ENCODE measurements around the gene BEST2. TPM values are rescaled to one million over a fixed set of nuclear protein-coding genes. Genes with fewer than 3 reads are reported as not detected.

BEST2 gene
- total and polyA plus RNA-seq, 2 of the 4 experiments (the other 2 are of a cell fraction) = not detected

- CTCF ChIA-PET = no interaction called here
- no peak for TF ChIP-seq RFX5 (IDR thresholded peaks at IDR 0.05; ENCODE audit: low read depth, low read length)
- TF ChIP-seq RAD21 (IDR thresholded peaks at IDR 0.05; ENCODE audit: low read length) = no peak
- no peak for TF ChIP-seq POLR2A (IDR thresholded peaks at IDR 0.05; ENCODE audit: low read depth, low read length)
- no peak for TF ChIP-seq SMC3 (IDR thresholded peaks at IDR 0.05; ENCODE audit: low read depth, low read length)
- in situ Hi-C loops (cut with MboI; ENCODE audit: low sequenced_read_pairs) = no loop called here
These were observed 3.0 kb downstream of the BEST2 start for GRCh38 chr19:12754465-12755196.

More at GRCh38 chr19:12754465-12755196, 3.0 kb downstream of the BEST2 start:
- Histone ChIP-seq H2AK5ac (ENCODE audit: low read depth, low read length) (no peak overlapping the region), H2AFZ (replicated peaks; ENCODE audit: low read length, poor library complexity) (no peak overlapping the region), H4K91ac (ENCODE audit: insufficient read depth, low read depth, low read length) (no peak overlapping the region), H3K9me3 (ENCODE audit: control insufficient read depth, insufficient read depth, low read length) (no peaks in the 10 kb centered on the region), H2BK120ac (ENCODE audit: low read depth, low read length) (no peak overlapping the region), H3K18ac (ENCODE audit: low read depth, low read length) (no peak overlapping the region), H3K9ac (ENCODE audit: low read depth, low read length) (no peak overlapping the region), H3K23ac (ENCODE audit: low read depth, low read length) (no peak overlapping the region), H3K27me3 (ENCODE audit: control insufficient read depth, insufficient read depth, low read length) (peaks cover 26% of the 10 kb centered on the region), H3K27ac (ENCODE audit: insufficient read depth, low read length) (no peak overlapping the region), H3K4me1 (ENCODE audit: control insufficient read depth, insufficient read depth, low read length) (peaks cover 3% of the 10 kb centered on the region; the same call in 1 of the 2 replicates), H3K4ac (ENCODE audit: low read depth, low read length) (no peak overlapping the region), H3K14ac (replicated peaks; ENCODE audit: low read depth, low read length) (no peak overlapping the region), H4K20me1 (ENCODE audit: insufficient read depth, low read length) (no peaks in the 10 kb centered on the region), H3K79me1 (ENCODE audit: low read depth in 1 of 2, low read length in 2 of 2) (no peaks in the 10 kb centered on the region), H2BK5ac (ENCODE audit: low read depth, low read length, poor library complexity, severe bottlenecking) (no peak overlapping the region), H4K8ac (ENCODE audit: low read depth in 2 of 2, low read length in 2 of 2) (no peak overlapping the region), H2BK15ac (ENCODE audit: low read depth, low read length) (no peak overlapping the region), H3K36me3 (ENCODE audit: control insufficient read depth, insufficient read depth, low read length) (no peaks in the 10 kb centered on the region), H2AK9ac (replicated peaks; ENCODE audit: low read depth, low read length, poor library complexity) (no peak overlapping the region), H4K5ac (ENCODE audit: low read depth, low read length) (no peak overlapping the region), H3K56ac (ENCODE audit: extremely low read depth, insufficient read depth, low read length) (no peak overlapping the region), H2BK20ac (ENCODE audit: low read depth, low read length) (no peak overlapping the region), H3K9me1 (ENCODE audit: insufficient read depth, low read length) (no peaks in the 10 kb centered on the region), H3K4me3 (ENCODE audit: insufficient read depth, low read depth, low read length) (no peak overlapping the region), H3K4me2 (ENCODE audit: low read depth, low read length) (no peak overlapping the region)
- intact Hi-C loops (cut with micrococcal nuclease) = no loop called here
- BruUV-seq (replicated peaks) = no TSS peak
- dilution Hi-C loops (cut with HindIII; ENCODE audit: low sequenced_read_pairs, unreplicated experiment) = no loop called here
- WGBS, 2 experiments (ENCODE audit: extremely low coverage in 2 of 2, insufficient read length in 1 of 2) = 84% methylated on average over 7 of the region's 50 CpGs; no CpG with 5 or more reads in 1 of the 2 experiments
- no peak for DNase-seq
- POLR2A ChIA-PET (ENCODE audit: unreplicated experiment) = no interaction called here
- no peak for ATAC-seq (ENCODE audit: low read depth)
